Panc1 (cell line): ENCODE measurements around the gene SWAP70.

ENCODE experiments used
- CTCF ChIP-seq: fragments of 450-650 bp; IDR thresholded peaks from 2 replicates; pipeline ENCODE4 v1.5.1; 2017; ENCODE audit warnings: mild to moderate bottlenecking
- POLR2AphosphoS5 ChIP-seq: IDR thresholded peaks from 2 replicates; pipeline ENCODE4 v1.6.1; 2012; ENCODE audit warnings: mild to moderate bottlenecking, low read depth, low read length, moderate library complexity
- SIN3A ChIP-seq: IDR thresholded peaks from 2 replicates; pipeline ENCODE4 v1.6.1; 2012; ENCODE audit warnings: low read depth, mild to moderate bottlenecking, low read length, moderate library complexity, borderline replicate concordance; ENCODE audit not compliant: insufficient read depth
- TCF7L2 ChIP-seq: IDR thresholded peaks from 2 replicates; pipeline ENCODE4 v1.6.1; 2011; ENCODE audit warnings: mild to moderate bottlenecking, low read depth, low read length, inconsistent platforms
- TF ChIP-seq, protein P1 (sequence below), 2 experiments: IDR thresholded peaks; 2 replicates each; pipeline ENCODE4 v1.6.1; 2011 to 2012; ENCODE audit warnings: low read depth in 2 of 2, control low read depth in 1 of 2, low read length in 1 of 2, mild to moderate bottlenecking in 1 of 2, moderate library complexity in 1 of 2; ENCODE audit not compliant: insufficient read depth in 1 of 2

DNA sequence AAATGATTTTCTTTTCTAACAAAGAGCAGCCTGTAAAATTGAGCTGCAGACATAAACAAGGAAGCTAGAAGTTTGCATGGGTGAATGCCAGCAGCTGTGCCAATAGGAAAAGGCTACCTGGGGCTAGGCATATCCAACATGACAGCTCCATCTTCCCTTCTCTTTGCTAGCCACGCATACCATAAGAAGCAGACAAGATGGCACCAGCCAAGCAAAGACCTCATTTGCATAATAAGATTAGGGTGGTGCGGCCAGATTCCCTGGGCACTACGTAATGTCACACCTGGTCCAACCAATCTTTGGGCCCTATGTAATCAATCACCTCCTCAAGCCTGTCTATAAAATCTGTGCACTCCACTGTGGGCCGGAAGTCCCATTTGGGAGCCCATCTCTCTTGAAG is 108.3 kb downstream of the SWAP70 start:
- TF ChIP-seq CTCF (no peak), POLR2AphosphoS5 (no peak), SIN3A (no peak), TCF7L2 (no peak)
- TF ChIP-seq, protein P1, sequence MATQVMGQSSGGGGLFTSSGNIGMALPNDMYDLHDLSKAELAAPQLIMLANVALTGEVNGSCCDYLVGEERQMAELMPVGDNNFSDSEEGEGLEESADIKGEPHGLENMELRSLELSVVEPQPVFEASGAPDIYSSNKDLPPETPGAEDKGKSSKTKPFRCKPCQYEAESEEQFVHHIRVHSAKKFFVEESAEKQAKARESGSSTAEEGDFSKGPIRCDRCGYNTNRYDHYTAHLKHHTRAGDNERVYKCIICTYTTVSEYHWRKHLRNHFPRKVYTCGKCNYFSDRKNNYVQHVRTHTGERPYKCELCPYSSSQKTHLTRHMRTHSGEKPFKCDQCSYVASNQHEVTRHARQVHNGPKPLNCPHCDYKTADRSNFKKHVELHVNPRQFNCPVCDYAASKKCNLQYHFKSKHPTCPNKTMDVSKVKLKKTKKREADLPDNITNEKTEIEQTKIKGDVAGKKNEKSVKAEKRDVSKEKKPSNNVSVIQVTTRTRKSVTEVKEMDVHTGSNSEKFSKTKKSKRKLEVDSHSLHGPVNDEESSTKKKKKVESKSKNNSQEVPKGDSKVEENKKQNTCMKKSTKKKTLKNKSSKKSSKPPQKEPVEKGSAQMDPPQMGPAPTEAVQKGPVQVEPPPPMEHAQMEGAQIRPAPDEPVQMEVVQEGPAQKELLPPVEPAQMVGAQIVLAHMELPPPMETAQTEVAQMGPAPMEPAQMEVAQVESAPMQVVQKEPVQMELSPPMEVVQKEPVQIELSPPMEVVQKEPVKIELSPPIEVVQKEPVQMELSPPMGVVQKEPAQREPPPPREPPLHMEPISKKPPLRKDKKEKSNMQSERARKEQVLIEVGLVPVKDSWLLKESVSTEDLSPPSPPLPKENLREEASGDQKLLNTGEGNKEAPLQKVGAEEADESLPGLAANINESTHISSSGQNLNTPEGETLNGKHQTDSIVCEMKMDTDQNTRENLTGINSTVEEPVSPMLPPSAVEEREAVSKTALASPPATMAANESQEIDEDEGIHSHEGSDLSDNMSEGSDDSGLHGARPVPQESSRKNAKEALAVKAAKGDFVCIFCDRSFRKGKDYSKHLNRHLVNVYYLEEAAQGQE (IDR thresholded peaks at IDR 0.05; ENCODE audit: insufficient read depth in 1 of 2, low read depth in 2 of 2, low read length in 1 of 2), result no peak
